ENCODE results near the gene SERPINB8.
A peak's percentile ranks its signal among the peaks of the same experiment; 100 is the strongest.

DNA sequence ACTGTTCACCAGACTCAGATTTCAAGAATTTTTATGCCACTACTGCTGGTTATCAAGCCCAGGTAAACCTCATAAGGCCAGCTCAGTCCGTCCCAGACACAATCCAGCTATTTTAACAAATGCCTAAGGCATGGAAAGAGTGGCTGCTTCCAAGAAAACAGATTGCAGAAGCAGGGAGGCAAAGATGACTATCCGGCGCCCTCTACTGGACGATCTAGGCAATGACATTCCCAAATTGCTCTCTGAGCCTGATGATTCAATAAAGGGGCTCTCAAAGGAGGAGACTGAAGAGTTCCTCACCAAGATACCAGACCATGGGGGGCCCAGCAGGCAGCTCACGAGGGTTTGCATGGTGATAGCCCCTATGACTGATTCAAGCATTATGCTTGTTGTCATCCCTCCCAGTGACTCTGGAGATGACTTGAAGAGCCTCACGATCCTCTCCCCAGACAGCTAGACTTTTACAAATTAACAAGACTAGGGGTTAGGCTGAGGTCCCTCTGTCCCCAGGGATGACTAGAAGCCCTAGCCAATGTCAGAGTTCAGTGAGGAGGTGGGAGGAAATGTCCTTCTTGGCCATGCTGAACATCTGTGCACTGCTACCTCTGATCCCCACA, 25.0 kb downstream of the SERPINB8 start:
- TF ChIP-seq EZH2phosphoT487 (IDR thresholded peaks at IDR 0.05) (no peak), CTCF (IDR thresholded peaks at IDR 0.05) (peak; percentile 89), EZH2 (IDR thresholded peaks at IDR 0.05) (no peak)
